ENCODE measurements around the gene BBS12. TPM values are rescaled to one million over a fixed set of nuclear protein-coding genes. Genes with fewer than 3 reads are reported as not detected.

The BBS12 gene
- total RNA-seq, 2 donors from 2014 or later: 3.0 to 4.4 TPM

Other genes starting within 250 kb of the BBS12 start
- 10 to 100 TPM; 14.2 to 26.0 TPM for gene IL21, start 111.6 kb upstream of the BBS12 start, total RNA-seq
- gene FGF2, start 94.1 kb downstream of the BBS12 start, total RNA-seq: 1 to 10 TPM; 2.7 to 4.8 TPM
- gene NUDT6, start 189.9 kb downstream of the BBS12 start, total RNA-seq: 10 to 100 TPM in 1 of 2 donors, 1 to 10 TPM in 1; 8.5 to 10.3 TPM